Fibroblast of skin of left quadriceps (primary cell): ENCODE results near the gene THRSP.
"Not testable (repeated sequence)": the region's sequence is repeated elsewhere in the genome, so short reads cannot be mapped to it uniquely, and the experiment has no call there.

Experiments used
- DNase-seq, 2 experiments: peaks; one replicate each; pipeline ENCODE4 v3.0.0-alpha.2; 2013; ENCODE audit warnings: low read depth in 2 of 2

Gene THRSP

DNA sequence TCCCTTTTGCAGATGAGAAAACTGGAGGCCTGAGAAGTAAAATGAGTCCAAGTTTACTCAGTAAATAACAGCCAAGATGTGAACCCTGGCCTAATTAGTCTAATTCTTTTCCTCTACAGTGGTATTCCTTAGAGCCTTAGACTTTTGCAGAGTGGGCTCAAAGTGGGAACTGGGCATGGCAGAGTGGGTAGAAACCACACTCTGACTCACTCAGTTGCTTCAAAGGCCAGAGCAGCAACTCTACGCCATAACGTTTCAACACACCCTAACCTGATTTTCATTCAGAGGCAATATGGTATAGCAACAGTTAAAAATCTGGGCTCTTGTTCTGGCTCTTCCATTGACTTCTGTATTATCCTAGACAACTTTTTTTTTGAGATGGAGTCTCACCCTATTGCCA lies 2.8 kb downstream of the THRSP start:
- no peak for DNase-seq

DNA sequence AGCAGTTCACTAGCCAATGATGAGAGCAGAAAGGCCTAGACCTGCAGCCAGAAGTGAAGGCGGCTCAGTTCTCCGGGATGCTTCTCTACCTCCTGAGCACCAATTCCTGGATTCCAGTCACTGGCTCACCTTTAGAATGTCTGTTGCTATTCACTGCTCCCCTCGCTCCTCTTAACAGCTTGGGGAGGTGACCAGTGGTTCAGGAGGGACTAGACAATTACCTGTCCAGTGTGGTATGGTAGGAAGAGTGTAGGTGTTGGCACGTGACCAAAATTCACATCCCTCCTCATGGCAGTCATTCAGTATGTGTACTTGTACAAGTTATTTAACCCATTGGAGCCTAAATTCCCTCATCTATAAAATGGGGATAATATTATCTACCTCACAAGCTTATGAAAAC lies 4.0 kb downstream of the THRSP start:
- DNase-seq: no peak

DNA sequence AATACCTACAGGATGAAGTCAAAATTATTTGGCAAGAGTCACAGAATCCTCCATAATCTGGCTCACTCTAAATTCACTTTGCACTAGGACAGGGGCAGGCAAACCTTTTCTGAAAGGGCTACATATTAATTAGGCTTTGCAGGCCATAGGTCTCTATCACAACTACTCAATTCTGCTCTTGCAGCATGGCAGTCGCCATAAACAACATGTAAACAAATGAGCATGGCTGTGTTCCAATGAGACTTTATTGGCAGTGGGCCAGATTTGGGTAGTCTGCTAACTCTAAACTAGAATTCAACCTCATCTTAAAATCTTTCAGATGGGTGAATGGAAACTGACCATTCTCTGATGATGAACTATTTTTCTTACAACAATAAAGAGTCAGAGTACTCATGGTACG lies 5.8 kb downstream of the THRSP start:
- DNase-seq: no peak

DNA sequence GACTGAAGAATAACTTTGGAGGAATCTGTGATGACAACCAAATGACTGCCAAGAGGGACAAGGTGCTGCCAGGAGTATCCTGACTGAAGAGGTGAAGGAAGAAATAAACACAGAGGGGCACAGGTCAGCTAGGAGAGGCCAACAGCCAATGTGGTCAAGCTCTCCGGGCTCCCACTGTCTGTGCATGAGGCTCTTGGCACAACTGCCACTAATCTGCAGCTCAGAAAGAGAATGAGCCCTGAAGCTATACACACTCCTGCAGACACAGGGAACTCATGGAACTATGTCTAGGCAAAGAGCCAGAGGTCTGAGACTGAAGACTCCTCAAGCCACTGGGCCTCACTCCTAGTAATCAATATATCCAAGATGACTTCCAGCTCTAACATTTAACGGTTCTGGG lies 7.0 kb downstream of the THRSP start:
- DNase-seq: no peak

DNA sequence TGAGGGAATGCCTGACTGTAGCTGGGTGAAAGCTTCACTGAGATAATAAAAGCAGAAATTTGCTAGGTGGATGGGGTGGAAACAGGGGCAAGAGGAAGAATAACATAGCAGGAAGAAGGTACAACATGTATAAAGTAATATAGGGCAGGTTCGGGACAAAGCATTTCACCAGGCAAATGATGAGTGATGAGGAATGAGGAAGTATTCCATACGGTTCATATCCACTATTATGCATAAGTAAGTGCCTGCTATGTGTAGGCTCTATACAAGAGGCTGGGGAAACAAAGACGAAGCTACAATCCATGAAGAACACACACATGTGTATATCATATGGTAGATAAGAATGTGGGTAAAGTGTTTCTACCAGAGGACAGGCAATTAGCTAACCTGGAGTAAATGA lies 8.1 kb downstream of the THRSP start:
- no peak for DNase-seq

DNA sequence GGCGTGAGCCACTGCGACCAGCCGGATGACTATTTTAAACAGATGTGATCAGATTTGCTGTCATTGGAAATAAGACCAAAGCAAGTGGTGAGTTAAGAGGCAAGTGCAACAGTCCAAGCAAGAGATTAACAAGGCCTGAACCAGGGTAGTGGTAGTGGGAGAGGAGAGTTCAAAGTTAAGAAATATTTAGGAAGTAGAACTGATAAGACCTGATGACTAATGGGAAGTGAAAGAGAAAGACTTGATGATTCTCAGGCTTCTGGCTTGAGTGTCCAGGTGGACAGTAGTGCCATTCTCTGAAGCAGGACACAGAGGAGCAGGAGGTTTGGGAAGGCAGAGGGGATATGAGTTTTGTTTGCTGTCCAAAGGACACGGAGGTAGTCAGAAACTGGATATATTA lies 8.8 kb downstream of the THRSP start:
- no peak for DNase-seq

DNA sequence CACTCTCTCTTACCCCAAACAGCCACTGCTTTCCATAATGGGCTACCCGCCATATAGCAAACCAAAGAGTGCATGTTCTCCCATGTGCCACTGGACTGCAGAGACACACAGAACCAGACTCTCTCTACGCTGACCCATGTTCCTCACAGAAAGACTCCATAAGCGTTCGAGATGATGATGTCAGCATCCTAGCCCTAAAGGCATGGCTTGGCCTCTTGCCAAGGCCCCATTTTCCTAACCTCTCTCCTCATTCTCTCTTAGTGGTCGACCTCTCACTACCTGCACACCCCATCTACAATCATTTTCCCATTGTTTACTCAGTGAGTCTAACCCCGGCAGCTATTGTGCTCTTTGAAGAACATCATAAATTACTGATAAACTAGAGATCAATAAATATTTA lies 11.1 kb downstream of the THRSP start:
- no peak for DNase-seq

DNA sequence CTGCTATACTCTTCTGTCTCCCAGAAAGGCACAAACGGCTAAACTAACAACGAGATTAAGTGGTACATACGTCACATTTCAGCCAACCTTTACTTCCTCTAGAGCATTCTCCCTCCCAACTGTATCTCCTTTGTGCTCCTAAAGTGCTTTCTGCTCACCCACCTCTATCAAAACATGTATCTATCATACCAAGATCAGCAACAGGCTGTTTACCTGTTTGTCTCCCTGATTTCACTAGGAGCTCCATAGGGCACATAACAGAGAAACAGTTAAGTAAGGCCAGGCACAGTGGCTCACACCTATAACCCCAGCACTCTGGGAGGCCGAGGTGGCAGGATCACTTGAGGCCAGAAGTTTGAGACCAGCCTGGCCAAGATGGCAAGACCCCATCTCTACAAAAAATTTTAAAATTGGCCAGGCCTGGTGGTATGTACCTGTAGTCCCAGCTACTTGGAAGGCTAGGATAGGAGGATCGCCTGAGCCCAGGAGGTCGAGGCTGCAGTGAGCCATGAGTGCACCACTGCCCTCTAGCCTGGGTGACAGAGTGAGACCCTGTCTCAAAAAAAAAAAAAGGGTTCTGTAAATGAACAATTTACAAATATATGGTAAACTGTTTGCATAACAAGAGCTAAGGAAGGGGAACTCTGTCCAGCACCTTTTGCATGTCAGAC lies 13.2 kb downstream of the THRSP start:
- DNase-seq: no peak

DNA sequence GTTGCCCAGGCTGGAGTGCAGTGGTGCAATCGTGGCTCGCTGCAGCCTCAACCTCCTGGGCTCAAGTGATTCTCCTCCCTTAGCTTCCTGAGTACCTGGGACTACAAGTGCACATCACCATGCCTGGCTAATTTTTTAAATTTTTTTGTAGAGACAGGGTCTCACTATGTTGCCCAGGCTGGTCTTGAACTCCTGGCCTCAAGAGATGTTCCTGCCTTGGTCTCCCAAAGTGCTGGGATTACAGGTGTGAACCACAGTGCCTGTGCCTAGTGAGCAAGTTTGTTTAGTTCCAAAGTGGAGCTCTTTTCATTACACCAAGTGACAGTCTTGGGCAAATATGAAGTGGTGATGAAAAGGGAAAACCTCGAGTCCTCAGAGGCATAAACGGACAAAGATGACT lies 13.9 kb downstream of the THRSP start:
- DNase-seq: not testable (repeated sequence)

DNA sequence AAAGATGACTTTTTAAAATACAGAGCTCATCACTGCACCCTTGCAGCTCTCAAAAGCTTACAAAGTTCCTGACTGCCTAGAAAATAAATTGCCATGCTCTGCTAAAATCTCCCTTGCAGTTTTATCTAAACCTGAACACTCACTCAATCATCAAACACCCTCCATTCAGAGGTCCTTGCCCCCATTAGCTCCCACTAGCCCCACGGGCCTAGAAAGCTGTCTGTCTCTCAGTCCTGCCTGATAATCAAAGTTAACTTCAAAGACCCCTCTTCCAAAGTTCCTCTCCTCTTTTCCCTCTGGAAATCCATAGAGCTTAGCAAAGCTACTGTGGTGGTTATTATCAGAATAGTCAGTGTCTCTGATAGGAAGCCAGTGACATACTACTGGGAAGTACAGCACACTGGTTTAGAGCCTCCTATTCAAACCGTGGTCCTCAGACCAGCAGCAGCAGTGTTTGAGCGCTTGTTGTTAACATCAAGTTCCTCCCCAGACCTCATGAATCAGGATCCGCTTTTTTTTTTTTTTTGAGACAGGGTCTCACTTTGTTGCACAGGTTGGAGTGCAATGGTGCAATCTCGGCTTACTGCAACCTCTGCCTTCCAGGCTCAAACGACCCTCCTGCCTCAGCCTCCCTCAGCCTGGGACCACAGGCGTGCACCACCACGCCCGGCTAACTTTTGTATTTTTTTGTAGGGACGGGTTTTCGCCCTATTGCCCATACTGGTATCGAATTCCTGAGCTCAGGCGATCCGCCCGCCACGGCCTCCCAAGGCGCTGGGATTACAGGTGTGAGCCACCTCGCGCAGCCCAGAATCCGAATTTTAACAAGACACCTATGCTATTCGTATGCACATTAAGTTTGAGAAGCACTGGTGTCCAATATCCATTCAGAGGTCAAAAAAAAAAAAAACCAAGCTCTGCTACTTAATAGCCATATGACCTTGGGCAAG lies 14.8 kb downstream of the THRSP start:
- no peak for DNase-seq

DNA sequence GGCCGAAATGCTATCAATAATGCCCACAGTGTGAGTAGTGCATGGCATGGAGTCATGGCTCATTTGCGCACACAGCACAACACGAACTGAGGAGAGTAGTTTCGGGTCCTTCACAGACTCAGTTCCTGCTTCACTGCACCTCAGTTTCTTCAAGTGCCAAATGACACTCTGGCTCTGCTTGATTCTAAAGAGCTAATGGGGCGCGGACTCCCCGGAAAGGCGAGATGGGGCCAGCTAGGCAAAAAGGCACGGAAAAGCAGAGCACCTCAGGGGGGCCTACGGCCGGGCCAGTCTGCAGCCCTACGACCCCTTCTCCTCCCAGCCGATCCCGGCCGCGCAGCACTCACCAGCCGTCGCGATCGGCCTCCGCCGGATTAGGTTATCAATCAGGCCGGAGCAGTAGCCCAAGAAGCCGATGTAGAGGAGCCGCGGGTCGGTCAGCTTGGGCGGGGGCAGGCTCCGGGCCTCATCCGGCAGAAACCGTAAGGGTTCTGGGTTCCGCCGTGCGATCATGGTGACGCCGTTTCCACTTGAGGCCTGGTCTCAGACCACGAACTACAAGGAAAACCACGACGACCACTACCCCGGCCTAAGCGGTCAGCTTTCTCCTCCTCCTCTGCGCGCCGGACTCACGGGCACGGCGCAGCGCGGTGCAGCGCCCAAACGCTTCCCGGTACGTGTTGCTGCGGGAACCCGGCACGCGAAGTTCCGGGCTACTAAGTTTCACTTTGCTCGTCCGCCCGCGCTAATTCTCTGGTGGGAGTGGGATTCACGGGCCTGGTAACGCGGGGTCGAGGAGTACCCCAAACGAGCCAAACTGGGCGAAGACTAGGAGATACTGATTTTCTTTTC lies 15.8 kb downstream of the THRSP start, which contains the start of gene NDUFC2:
Gene NDUFC2, minus strand, starts transcription at position 631 of the 852 bp plus-strand sequence. Its CDS starts 118 bp downstream, at position 513.
- DNase-seq: peak; percentile 57 to 58

DNA sequence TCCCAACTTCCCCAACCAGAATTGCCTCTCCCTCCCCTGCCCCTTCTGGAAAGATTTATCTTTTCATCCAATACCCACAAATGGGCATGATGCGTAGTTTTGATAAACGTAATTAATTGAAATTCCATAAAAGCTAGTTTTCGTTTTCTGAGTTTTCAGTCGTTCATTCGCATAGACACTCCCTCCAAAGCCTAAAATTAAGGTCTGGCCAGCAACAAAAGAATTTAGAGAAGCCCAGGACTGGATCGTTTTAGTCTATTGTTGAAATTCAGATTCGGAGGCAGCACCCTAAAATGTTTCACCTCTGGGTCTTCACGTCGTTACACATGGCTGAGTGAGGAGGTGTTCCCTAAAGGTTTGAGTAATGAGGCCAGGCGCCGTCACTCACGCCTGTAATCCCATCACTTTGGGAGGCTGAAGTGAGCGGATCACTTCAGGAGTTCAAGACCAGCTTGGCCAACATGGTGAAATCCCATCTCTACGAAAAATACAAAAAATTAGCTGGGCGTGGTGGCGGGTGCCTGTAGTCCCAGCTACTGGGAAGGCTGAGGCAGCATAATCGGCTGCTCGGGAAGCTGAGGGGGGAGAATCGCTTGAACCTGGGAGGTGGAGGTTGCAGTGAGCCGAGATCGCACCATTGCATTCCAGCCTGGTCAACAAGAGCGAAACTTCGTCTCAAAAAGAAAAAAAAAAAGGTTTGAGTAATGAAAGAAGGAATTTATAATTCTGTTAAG lies 16.6 kb downstream of the THRSP start:
- DNase-seq: no peak

DNA sequence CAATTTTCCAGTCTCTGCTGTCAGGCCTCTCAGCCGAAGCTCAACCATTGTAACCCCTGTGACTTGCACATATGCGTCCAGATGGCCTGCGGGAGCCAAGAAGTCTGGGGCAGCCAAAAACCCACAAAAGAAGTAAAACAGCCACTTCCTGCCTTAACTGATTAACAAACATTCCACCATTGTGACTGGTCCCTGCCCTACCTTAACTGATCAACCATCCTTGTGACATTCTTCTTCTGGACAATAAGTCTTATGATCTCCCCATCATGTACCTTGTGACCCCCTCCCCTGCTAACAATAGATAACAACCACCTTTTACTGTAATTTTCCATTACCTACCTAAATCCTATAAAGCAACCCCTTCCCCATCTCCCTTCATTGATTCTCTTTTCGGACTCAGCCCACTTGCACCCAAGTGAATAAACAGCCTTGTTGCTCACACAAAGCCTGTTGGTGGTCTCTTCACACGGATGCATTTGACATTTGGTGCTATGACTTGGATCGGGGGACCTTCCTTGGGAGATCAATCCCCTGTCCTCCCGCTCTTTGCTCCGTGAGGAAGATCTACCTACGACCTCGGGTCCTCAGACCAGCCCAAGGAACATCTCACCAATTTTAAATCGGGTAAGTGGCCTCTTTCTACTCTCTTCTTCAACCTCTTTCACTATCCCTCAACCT lies 17.3 kb downstream of the THRSP start:
- DNase-seq: no peak

DNA sequence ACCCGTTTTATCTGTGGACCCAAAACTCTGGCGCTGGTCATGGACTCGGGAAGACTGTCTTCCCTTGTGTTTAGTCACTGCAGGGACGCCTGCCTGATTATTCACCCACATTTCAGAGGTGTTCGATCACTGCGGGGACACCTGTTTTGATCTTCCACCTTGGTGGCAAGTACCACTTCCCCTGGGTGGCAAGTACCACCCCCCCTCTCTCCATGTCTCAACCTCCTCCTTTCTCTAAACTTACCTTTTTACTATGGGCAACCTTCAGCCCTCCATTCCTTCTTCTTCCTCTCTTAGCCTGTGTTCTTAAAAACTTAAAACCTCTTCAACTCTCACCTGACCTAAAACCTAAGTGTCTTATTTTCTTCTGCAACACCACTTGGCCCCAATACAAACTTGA lies 17.9 kb downstream of the THRSP start:
- DNase-seq: no peak

DNA sequence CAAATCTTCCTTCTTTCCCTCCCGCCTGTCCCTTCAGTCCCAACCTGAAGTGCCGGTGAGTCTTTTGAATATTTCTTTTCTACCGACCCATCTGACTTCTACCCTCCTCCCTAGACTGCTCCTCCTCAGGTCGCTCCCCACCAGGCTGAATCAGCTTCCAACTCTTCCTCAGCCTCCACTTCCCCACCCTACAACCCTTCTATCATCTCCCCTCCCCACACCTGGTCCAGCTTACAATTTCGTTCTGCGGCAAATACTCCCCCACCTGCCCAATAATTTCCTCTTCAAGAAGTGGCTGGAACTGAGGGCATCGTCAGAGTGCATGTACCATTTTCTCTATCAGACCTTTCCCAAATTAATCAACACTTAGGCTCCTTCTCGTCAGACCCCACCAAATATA lies 18.5 kb downstream of the THRSP start:
- no peak for DNase-seq

DNA sequence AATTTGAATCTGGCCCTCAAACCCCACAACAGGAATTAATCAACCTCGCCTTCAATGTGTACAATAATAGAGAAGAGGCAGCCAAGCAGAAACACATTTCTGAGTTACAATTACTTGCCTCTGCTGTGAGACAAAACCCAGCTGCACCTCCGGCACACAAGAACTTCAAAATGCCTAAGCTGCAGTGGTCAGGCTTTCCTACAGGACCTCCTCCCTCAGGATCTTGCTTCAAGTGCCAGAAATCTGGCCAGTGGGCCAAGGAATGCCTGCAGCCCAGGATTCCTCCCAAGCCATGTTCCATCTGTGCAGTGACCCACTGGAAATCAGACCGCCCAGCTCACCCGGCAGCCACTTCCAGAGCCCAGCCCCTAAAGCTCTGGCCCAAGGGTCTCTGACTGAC lies 19.4 kb downstream of the THRSP start:
- no peak for DNase-seq

DNA sequence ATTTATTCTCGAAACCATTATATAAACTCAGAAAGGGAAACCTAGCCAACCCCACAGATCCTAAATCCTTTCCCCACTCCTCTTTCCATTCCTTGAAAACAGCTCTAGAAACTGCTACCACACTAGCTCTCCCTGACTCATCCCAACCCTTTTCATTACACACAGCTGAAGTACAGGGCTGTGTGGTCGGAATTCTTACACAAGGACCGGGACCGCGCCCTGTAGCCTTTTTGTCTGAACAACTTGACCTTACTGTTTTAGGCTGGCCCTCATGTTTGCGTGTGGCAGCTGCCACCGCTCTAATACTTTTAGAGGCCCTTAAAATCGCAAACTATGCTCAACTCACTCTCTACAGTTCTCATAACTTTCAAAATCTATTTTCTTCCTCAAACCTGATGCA lies 20.8 kb downstream of the THRSP start:
- DNase-seq: not testable (repeated sequence)

DNA sequence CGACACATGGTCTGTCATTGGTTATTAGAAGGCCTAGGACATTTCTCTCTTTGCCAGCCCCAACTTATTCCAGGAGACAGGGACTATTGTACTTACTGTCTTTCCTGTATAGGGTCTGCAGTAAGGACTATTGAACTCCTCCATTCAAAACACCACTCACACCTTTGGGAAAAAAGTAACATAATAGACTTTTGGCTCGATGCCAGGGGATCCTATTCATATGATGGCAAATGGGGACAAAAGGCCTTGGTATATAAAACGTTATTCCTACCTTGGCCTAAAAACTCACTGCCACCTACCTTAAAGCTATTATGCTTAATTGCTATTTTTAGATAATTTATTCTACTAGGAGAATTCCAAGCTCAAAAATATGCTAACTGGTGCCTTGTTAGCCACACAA lies 22.3 kb downstream of the THRSP start:
- DNase-seq: no peak

DNA sequence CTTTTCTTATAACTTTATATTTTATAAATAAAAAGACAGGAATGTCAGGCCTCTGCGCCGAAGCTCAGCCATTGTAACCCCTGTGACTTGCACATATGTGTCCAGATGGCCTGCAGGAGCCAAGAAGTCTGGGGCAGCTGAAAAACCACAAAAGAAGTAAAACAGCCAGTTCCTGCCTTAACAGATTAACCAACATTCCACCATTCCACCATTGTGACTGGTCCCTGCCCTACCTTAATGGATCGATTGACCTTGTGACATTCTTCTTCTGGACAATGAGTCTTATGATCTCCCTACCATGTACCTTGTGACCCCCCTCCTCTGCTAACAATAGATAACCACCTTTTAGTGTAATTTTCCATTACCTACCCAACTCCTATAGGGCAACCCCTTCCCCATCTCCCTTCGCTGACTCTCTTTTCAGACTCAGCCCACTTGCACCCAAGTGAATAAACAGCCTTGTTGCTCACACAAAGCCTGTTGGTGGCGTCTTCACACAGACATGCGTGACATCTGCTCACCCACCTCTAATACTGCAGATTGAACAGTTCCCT lies 22.9 kb downstream of the THRSP start:
- DNase-seq: not testable (repeated sequence)

DNA sequence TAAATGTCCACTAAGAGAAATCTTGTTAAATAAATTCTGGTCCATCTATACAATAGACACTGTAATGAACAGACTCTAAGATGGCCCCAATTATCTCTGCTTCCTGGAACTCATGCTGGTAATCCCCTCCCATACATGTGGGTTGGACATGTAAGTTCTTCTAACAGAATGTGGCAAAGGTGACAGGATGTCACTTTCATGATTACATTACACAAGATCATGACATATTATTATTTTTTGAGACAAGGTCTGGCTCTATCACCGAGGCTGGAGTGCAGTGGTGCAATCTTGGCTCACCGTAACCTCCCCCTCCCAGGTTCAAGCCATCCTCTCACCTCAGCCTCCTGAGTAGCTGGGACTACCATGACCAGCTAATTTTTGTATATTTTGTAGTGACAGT lies 30.6 kb downstream of the THRSP start:
- no peak for DNase-seq
